ENCODE results near the gene HHAT. TPM values are rescaled to one million over a fixed set of nuclear protein-coding genes. Genes with fewer than 3 reads are reported as not detected.
A peak's percentile ranks its signal among the peaks of the same experiment; 100 is the strongest.

The HHAT gene
- total and polyA plus RNA-seq, 12 donors: 0.81 to 4.3 (median 2.6) TPM

DNA sequence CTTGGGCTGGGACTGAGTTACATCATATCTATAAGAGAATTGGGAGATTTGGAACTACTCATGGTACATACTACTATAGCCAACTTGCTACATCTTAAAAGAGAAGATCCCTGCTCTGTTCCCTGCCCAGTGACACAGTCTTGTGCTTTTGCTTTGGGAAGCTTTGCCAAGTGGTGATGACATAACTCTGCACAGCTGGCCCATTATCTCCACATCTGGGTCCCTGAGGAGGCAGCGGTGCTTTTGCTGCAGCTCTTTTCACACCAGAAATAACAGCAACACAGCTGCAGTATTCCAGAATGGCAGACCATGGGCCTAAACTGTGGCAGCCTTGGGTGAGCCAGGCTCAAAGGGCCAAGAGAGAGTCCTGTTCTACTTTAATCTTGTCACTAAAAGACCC, 296.0 kb downstream of the HHAT start:
- no peaks in the 10 kb centered on the region for H3K27me3 ChIP-seq
- intact Hi-C loops (cut with DNase I): no loop called here
- no peak overlapping the region for H3K4me3 ChIP-seq
- H3K9me3 ChIP-seq: no peaks in the 10 kb centered on the region
- TF ChIP-seq, protein P1, sequence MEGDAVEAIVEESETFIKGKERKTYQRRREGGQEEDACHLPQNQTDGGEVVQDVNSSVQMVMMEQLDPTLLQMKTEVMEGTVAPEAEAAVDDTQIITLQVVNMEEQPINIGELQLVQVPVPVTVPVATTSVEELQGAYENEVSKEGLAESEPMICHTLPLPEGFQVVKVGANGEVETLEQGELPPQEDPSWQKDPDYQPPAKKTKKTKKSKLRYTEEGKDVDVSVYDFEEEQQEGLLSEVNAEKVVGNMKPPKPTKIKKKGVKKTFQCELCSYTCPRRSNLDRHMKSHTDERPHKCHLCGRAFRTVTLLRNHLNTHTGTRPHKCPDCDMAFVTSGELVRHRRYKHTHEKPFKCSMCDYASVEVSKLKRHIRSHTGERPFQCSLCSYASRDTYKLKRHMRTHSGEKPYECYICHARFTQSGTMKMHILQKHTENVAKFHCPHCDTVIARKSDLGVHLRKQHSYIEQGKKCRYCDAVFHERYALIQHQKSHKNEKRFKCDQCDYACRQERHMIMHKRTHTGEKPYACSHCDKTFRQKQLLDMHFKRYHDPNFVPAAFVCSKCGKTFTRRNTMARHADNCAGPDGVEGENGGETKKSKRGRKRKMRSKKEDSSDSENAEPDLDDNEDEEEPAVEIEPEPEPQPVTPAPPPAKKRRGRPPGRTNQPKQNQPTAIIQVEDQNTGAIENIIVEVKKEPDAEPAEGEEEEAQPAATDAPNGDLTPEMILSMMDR (IDR thresholded peaks at IDR 0.05): no peak
- no peaks in the 10 kb centered on the region for H3K36me3 ChIP-seq
- DNase-seq (peak; percentile 27 to 33), ATAC-seq (peak in 6 of 8 donors; percentile 56 to 81 (median 68))
- peaks cover 0 to 28% (median 6%) of the 10 kb centered on the region in 9 donors for H3K4me1 ChIP-seq
- no peak overlapping the region for H3K27ac ChIP-seq
- 52 to 81% methylated on average over 1 of the region's 1 CpG for WGBS, 2 donors

- Histone ChIP-seq H3K4me1 (peaks cover 0 to 28% (median 6%) of the 10 kb centered on the region in 9 donors), H3K36me3 (no peaks in the 10 kb centered on the region), H3K27me3 (no peaks in the 10 kb centered on the region), H3K27ac (no peak overlapping the region), H3K4me3 (no peak overlapping the region), H3K9me3 (no peaks in the 10 kb centered on the region)
- DNase-seq: no peak
- TF ChIP-seq, protein P1 (IDR thresholded peaks at IDR 0.05): no peak
- 90 to 95% methylated on average over 1 of the region's 1 CpG for WGBS, 2 donors
- ATAC-seq: no peak
- intact Hi-C loops (cut with DNase I): no loop called here
Measured at GRCh38 chr1:210625715-210626114, 297.0 kb downstream of the HHAT start.

- Histone ChIP-seq H3K27ac (no peak overlapping the region), H3K4me1 (peaks cover 0 to 30% (median 6%) of the 10 kb centered on the region in 9 donors), H3K9me3 (no peaks in the 10 kb centered on the region), H3K36me3 (no peaks in the 10 kb centered on the region), H3K4me3 (no peak overlapping the region), H3K27me3 (no peaks in the 10 kb centered on the region)
- TF ChIP-seq, protein P1 (IDR thresholded peaks at IDR 0.05): no peak
- intact Hi-C loops (cut with DNase I): no loop called here
- DNase-seq: peak in 1 of 2 donors; percentile 10
- WGBS, 2 donors: 80 to 83% methylated on average over 2 of the region's 2 CpGs
- ATAC-seq: peak in 2 of 8 donors; percentile 26 to 27
Measured at GRCh38 chr1:210626341-210626740, 297.6 kb downstream of the HHAT start.

GRCh38 chr1:210627755-210628154, 299.1 kb downstream of the HHAT start:
- TF ChIP-seq, protein P1 (IDR thresholded peaks at IDR 0.05): no peak
- ATAC-seq (no peak), DNase-seq (no peak)
- Histone ChIP-seq H3K36me3 (no peaks in the 10 kb centered on the region), H3K27me3 (no peaks in the 10 kb centered on the region), H3K9me3 (no peaks in the 10 kb centered on the region), H3K4me1 (peaks cover 0 to 32% (median 6%) of the 10 kb centered on the region in 9 donors), H3K27ac (no peak overlapping the region), H3K4me3 (no peak overlapping the region)
- intact Hi-C loops (cut with DNase I): no loop called here

All from heart right ventricle (tissue), 16 donors.